Stomach smooth muscle (tissue), 2 donors: Measurements from ENCODE around the gene SPATS1.

Source experiments
- H3K27ac ChIP-seq: one replicate; pipeline ENCODE4 v1.7.0; 2013; ENCODE audit warnings: mild to moderate bottlenecking, low read length, inconsistent platforms
- H3K27me3 ChIP-seq, 2 donors: one replicate each; pipeline ENCODE4 v1.7.0; 2013; ENCODE audit warnings: low read length in 2 of 2; ENCODE audit not compliant: insufficient read depth in 2 of 2, control insufficient read depth in 1 of 2
- H3K36me3 ChIP-seq, 2 donors: one replicate each; pipeline ENCODE4 v1.7.0; 2013; ENCODE audit warnings: low read length in 2 of 2; ENCODE audit not compliant: control insufficient read depth in 2 of 2, insufficient read depth in 2 of 2
- H3K4me1 ChIP-seq: one replicate; pipeline ENCODE4 v1.7.0; 2013; ENCODE audit warnings: low read length; ENCODE audit not compliant: control insufficient read depth, insufficient read depth
- H3K4me3 ChIP-seq, 2 donors: one replicate each; pipeline ENCODE4 v1.7.0; 2013; ENCODE audit warnings: low read length in 2 of 2
- H3K9ac ChIP-seq, 2 donors: one replicate each; pipeline ENCODE4 v1.7.0; 2013; ENCODE audit warnings: low read length in 2 of 2, mild to moderate bottlenecking in 1 of 2
- H3K9me3 ChIP-seq, 2 donors: one replicate each; pipeline ENCODE4 v1.7.0; 2013; ENCODE audit warnings: low read length in 2 of 2; ENCODE audit not compliant: control insufficient read depth in 2 of 2
- donor health status: healthy.
- donor health status: Pancreatic carcinoma.

The SPATS1 gene

GRCh38 chr6:44373051-44373450 is 30.6 kb downstream of the SPATS1 start:
- Histone ChIP-seq H3K9ac (no peak overlapping the region), H3K36me3 (no peaks in the 10 kb centered on the region), H3K4me3 (no peak overlapping the region), H3K27me3 (peaks cover 3 to 7% of the 10 kb centered on the region in 2 donors), H3K4me1 (no peaks in the 10 kb centered on the region), H3K27ac (no peak overlapping the region), H3K9me3 (no peaks in the 10 kb centered on the region)

GRCh38 chr6:44373787-44374186 is 31.3 kb downstream of the SPATS1 start:
- Histone ChIP-seq H3K36me3 (no peaks in the 10 kb centered on the region), H3K9me3 (no peaks in the 10 kb centered on the region), H3K4me3 (no peak overlapping the region), H3K27ac (no peak overlapping the region), H3K9ac (no peak overlapping the region), H3K27me3 (peaks cover 3 to 7% of the 10 kb centered on the region in 2 donors), H3K4me1 (no peaks in the 10 kb centered on the region)

GRCh38 chr6:44375071-44375470 is 32.6 kb downstream of the SPATS1 start:
- Histone ChIP-seq H3K9ac (no peak overlapping the region), H3K4me1 (no peaks in the 10 kb centered on the region), H3K9me3 (no peaks in the 10 kb centered on the region), H3K27me3 (peaks cover 3 to 7% of the 10 kb centered on the region in 2 donors), H3K4me3 (no peak overlapping the region), H3K27ac (no peak overlapping the region), H3K36me3 (no peaks in the 10 kb centered on the region)

- Histone ChIP-seq H3K4me3 (no peak overlapping the region), H3K36me3 (no peaks in the 10 kb centered on the region), H3K9ac (no peak overlapping the region)
Measured at GRCh38 chr6:44377484-44377883, 35.0 kb downstream of the SPATS1 start.

GRCh38 chr6:44377971-44378370 is 35.5 kb downstream of the SPATS1 start:
- H3K27me3 ChIP-seq = peaks cover 3 to 7% of the 10 kb centered on the region in 2 donors
- no peaks in the 10 kb centered on the region for H3K36me3 ChIP-seq
- no peak overlapping the region for H3K4me3 ChIP-seq
- no peak overlapping the region for H3K9ac ChIP-seq
- no peak overlapping the region for H3K27ac ChIP-seq
- H3K4me1 ChIP-seq = no peaks in the 10 kb centered on the region
- H3K9me3 ChIP-seq = no peaks in the 10 kb centered on the region

More at GRCh38 chr6:44377484-44377883, 35.0 kb downstream of the SPATS1 start:
- peaks cover 3 to 7% of the 10 kb centered on the region in 2 donors for H3K27me3 ChIP-seq
- H3K27ac ChIP-seq = no peak overlapping the region
- no peaks in the 10 kb centered on the region for H3K4me1 ChIP-seq
- no peaks in the 10 kb centered on the region for H3K9me3 ChIP-seq

- Histone ChIP-seq H3K27me3 (no peaks in the 10 kb centered on the region), H3K4me1 (peaks cover 2% of the 10 kb centered on the region), H3K9me3 (no peaks in the 10 kb centered on the region), H3K36me3 (no peaks in the 10 kb centered on the region), H3K9ac (no peak overlapping the region), H3K27ac (no peak overlapping the region), H3K4me3 (no peak overlapping the region)
Measured at GRCh38 chr6:44381739-44382138, 39.3 kb downstream of the SPATS1 start.

GRCh38 chr6:44386364-44386928 is 44.0 kb downstream of the SPATS1 start:
- peak overlapping the region; percentile 97 for H3K27ac ChIP-seq
- no peaks in the 10 kb centered on the region for H3K9me3 ChIP-seq
- no peaks in the 10 kb centered on the region for H3K27me3 ChIP-seq
- H3K36me3 ChIP-seq = peaks cover 3% of the 10 kb centered on the region in 2 donors
- H3K9ac ChIP-seq = peak overlapping the region; percentile 93 to 94
- peaks cover 14% of the 10 kb centered on the region for H3K4me1 ChIP-seq
- H3K4me3 ChIP-seq = peak overlapping the region; percentile 94 to 95

- Histone ChIP-seq H3K27me3 (no peaks in the 10 kb centered on the region), H3K9ac (peak overlapping the region; percentile 93 to 94), H3K4me3 (peak overlapping the region; percentile 94 to 95), H3K9me3 (no peaks in the 10 kb centered on the region), H3K36me3 (peaks cover 3 to 6% of the 10 kb centered on the region in 2 donors), H3K27ac (peak overlapping the region; percentile 97), H3K4me1 (peaks cover 14% of the 10 kb centered on the region)
Measured at GRCh38 chr6:44386929-44387345, 44.5 kb downstream of the SPATS1 start.

GRCh38 chr6:44387346-44388134 is 45.1 kb downstream of the SPATS1 start, which contains the start of gene CDC5L:
Gene CDC5L, plus strand, starts transcription at chr6:44387706. Its CDS starts 118 bp downstream, at chr6:44387824.
- H3K27me3 ChIP-seq = no peaks in the 10 kb centered on the region
- no peaks in the 10 kb centered on the region for H3K9me3 ChIP-seq
- peaks cover 14% of the 10 kb centered on the region for H3K4me1 ChIP-seq
- H3K36me3 ChIP-seq = peaks cover 4 to 8% of the 10 kb centered on the region in 2 donors
- peak within 1 kb of the TSS; percentile 94 to 95 for H3K4me3 ChIP-seq
- peak within 1 kb of the TSS; percentile 97 for H3K27ac ChIP-seq
- H3K9ac ChIP-seq = peak within 1 kb of the TSS; percentile 93 to 94

- H3K27ac ChIP-seq = no peak overlapping the region
- H3K27me3 ChIP-seq = no peaks in the 10 kb centered on the region
- H3K36me3 ChIP-seq = peaks cover 6 to 12% of the 10 kb centered on the region in 2 donors
- peak overlapping the region; percentile 40 to 75 for H3K9ac ChIP-seq
- H3K4me1 ChIP-seq = peaks cover 14% of the 10 kb centered on the region
- peak overlapping the region; percentile 60 to 94 for H3K4me3 ChIP-seq
- no peaks in the 10 kb centered on the region for H3K9me3 ChIP-seq
Measured at GRCh38 chr6:44388135-44388487, 45.7 kb downstream of the SPATS1 start.

GRCh38 chr6:44388887-44389286 is 46.4 kb downstream of the SPATS1 start:
- Histone ChIP-seq H3K9me3 (no peaks in the 10 kb centered on the region), H3K4me1 (peaks cover 14% of the 10 kb centered on the region), H3K27me3 (no peaks in the 10 kb centered on the region), H3K27ac (no peak overlapping the region), H3K4me3 (peak overlapping the region; percentile 60 to 94), H3K9ac (peak overlapping the region in 1 of 2 donors; percentile 40), H3K36me3 (peaks cover 14 to 18% of the 10 kb centered on the region in 2 donors)
